ENCODE data around the gene CSF2. TPM values are rescaled to one million over a fixed set of nuclear protein-coding genes. Genes with fewer than 3 reads are reported as not detected.

Gene CSF2
- total RNA-seq, 1 donor from 2014 or later, result 246 TPM

DNA sequence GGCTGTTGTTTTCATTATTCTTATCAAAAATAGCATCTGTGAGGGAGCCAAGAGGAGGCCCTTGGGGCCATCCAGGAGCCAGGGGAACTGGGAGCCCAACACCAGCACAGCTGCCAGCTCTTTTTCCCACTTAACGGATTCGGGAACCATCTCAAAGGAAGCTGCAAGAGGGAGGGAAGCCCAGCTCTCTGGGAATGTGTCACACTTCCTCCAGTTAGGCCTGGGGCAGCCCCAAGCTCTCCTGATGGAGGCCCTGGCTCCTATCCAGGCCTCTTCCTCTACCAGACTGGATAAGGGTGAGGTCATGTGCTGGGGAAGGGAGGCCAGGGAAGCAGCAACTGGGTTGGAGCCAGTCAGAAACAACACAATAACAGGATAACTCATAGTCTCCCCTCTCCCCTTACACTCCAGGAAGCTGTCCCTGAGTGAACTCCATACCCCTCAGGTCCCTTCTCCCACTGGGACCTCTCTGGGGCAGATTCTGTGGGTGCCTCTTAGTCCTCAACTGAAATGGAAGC lies 12.7 kb downstream of the CSF2 start:
- intact Hi-C loops (cut with micrococcal nuclease), result no loop called here

DNA sequence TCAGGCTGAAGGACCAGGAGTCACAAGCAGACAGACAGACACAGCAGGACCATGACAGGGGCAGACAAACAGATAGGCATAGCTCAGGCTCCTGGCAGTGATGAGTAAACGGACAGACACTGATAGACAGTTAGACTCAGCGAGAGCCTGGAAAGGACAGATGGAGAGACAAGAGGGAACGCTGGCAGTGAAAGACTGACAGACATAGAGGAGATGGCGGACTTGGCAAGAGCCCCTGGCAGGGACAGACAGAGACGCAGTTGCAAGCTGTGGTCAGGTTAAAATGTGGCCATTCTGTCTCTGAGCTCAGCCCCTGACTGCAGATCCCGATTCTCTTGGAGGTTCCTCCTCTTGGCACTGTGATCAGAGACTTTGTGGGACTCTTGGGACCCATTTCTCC lies 13.6 kb downstream of the CSF2 start:
- intact Hi-C loops (cut with micrococcal nuclease), result no loop called here

DNA sequence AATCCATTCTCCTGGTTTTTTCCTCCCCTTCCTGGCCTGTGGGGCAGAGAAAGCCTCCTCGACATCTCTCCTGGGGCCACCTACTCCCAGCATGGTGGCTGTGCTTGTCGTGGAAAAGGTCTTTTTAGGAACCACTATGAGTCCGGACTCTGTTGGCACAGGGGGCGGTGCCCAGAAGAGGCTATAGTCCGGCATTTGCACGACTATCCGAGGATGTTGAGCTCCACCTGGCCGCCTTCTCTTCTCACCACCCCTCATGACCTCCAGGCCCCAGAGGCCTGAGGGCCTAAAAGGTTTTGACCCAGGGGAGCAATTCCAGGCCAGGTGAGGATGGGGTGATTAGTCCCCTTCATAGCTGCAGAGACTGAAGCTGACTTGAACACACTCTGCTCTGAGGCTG lies 14.1 kb downstream of the CSF2 start:
- intact Hi-C loops (cut with micrococcal nuclease), result no loop called here

- intact Hi-C loops (cut with micrococcal nuclease), result loop anchor here (1.0 kb wide), 1 partner anchor 10 kb away; no protein-coding TSS in a partner anchor
These were observed 15.8 kb downstream of the CSF2 start for GRCh38 chr5:132089363-132089762.

DNA sequence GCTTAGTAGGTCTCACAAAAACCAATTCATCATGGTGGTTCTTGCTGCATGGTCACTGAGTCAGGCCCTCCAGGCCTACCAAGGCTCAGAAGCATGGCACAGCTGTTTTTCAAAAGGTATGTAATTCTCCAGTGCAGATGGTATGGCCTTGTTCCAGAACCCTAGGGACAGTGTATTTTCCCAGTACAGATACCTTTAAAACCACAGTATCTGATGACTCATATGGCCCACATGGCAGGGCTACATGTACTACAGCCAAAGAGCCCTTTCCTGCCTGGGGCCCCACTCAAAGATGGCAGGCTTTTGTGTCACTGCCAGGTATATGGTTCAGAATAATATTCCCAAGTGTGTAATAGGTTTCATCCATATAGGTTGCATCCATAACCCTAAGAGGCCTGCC lies 16.5 kb downstream of the CSF2 start:
- intact Hi-C loops (cut with micrococcal nuclease), result no loop called here

DNA sequence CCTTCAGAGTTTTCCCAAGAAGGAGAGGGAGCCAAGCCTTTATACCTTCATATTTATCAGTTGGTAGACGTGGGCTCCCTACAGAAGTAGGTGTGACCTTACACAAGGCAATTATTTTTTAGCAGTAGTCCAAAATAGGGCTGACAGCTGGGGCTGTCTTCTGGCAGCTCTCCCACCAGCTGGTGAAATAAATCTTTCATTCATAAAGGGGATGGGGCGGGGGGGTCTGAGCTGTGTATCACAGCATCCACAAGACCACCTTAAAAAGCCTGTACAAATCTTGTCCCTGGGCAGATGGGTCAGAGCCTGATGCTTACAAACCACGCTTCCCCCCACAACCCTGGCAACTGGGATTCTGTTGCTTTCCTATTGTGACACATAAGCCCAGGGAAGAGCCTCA lies 19.7 kb downstream of the CSF2 start:
- intact Hi-C loops (cut with micrococcal nuclease), result no loop called here

GRCh38 chr5:132094393-132095076 lies 20.9 kb downstream of the CSF2 start:
- intact Hi-C loops (cut with micrococcal nuclease), result no loop called here

GRCh38 chr5:132095077-132095410 lies 21.5 kb downstream of the CSF2 start:
- intact Hi-C loops (cut with micrococcal nuclease), result no loop called here

GRCh38 chr5:132095424-132095972 lies 21.9 kb downstream of the CSF2 start:
- intact Hi-C loops (cut with micrococcal nuclease), result no loop called here

- intact Hi-C loops (cut with micrococcal nuclease), result no loop called here
These were observed 23.3 kb downstream of the CSF2 start for GRCh38 chr5:132096904-132097303.

DNA sequence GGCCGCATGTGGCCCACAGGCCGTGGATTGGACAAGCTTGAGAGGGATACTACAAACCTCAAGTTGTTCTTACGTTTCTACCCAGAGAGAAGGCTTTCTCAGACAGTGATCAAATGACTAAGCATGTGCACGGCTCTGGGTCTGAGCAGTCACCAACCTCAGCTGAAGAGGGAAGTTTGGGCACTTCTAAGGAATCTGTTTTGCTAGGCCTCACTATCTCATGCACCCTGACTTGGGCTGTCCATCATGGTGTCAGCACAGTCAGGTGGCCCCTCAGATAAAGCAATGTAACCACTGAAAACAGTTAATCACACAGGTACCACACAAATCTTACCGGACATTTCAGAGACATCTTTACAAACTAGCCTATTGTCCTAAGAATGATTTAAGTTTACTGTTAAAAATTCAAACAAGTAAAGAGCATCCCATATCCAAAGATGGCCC lies 24.6 kb downstream of the CSF2 start:
- intact Hi-C loops (cut with micrococcal nuclease), result no loop called here

- intact Hi-C loops (cut with micrococcal nuclease), result loop anchor here (1.0 kb wide), 3 partner anchors 9 to 301 kb away; partner anchors contain the start of gene FNIP1
These were observed 25.0 kb downstream of the CSF2 start for GRCh38 chr5:132098621-132099020.

GRCh38 chr5:132099076-132099748 lies 25.6 kb downstream of the CSF2 start:
- intact Hi-C loops (cut with micrococcal nuclease), result loop anchor here (1.0 kb wide), 3 partner anchors 10 to 302 kb away; partner anchors contain the start of gene FNIP1

DNA sequence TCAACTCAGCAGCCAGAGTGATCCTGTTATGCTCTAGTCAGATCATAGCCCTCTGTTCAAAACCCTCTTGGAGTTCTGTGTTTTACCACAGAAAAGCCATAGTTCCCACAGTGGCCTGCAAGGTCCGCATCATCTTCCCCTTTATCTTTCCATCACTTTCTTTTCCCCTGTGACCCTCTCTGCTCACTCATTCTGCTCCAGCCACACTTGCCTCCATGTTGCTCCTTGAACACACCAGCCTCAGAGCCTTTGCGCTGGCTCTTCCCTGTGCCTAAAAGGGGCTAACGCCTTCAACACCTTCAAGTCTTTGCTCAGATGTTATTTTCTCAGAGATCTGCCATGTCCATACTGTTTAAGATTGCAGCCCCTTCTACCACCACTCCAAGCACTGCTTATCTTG lies 26.3 kb downstream of the CSF2 start:
- intact Hi-C loops (cut with micrococcal nuclease), result loop anchor here (1.0 to 5.0 kb wide), 6 partner anchors 11 to 838 kb away; partner anchors contain the start of genes CDC42SE2 and FNIP1

DNA sequence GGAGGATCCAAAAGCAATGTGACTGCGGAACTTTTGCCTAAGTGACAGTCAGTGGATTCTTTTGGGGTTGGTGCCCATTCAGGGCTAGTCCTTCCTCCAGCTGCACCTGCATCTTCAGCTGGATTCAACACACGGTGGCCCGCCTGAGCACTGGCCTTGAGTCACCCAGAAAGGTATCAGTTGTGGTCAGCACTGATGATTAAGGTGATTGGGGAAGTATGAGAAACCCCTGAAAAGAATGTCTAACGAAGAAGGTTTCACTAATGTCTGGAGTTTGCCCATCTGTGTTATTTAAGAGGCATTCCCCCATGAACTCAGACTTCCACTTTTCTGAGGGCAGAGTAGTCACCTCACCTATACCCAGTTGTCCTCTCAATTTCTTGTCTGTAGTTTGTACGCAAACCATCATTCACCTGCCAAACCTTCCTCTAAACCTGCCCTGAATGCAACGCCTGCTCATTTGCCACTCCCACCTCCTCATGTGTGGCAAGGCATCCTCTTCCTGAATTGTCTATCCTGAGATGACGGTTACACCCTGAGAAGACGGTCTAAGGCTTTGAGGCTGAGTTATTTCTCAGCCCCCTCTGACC lies 27.2 kb downstream of the CSF2 start:
- intact Hi-C loops (cut with micrococcal nuclease), result loop anchor here (5.0 kb wide), 3 partner anchors 568 to 838 kb away; partner anchors contain the start of gene CDC42SE2

GRCh38 chr5:132101385-132101880 lies 27.8 kb downstream of the CSF2 start:
- intact Hi-C loops (cut with micrococcal nuclease), result loop anchor here (5.0 kb wide), 3 partner anchors 569 to 839 kb away; partner anchors contain the start of gene CDC42SE2

- intact Hi-C loops (cut with micrococcal nuclease), result loop anchor here (2.0 to 5.0 kb wide), 6 partner anchors 33 to 840 kb away; partner anchors contain the start of gene CDC42SE2
These were observed 28.6 kb downstream of the CSF2 start for GRCh38 chr5:132102101-132102701.

DNA sequence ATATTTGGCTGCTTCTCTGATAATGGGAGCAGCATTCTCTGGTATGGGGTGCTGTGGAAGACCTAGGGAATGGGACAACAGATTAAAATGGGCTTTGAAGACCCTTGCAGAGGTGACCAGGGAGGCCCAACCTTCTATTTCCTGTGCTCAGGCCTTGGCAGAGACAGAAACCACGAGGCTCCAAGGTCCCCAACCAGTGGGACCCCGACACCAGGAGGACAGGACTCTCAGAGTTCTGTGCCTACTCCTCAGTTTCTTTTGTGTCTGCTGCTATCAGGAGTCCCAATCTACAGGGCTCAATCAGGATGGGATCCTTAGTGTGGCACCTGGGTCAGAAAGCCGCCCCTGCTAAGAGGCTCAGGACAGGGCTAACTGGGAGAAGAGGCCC lies 29.3 kb downstream of the CSF2 start:
- intact Hi-C loops (cut with micrococcal nuclease), result loop anchor here (1.0 to 5.0 kb wide), 12 partner anchors 8 to 841 kb away; partner anchors contain the start of genes CDC42SE2 and RAPGEF6

GRCh38 chr5:132103332-132103951 lies 29.9 kb downstream of the CSF2 start:
- intact Hi-C loops (cut with micrococcal nuclease), result loop anchor here (1.0 to 5.0 kb wide), 12 partner anchors 8 to 841 kb away; partner anchors contain the start of genes CDC42SE2 and RAPGEF6

GRCh38 chr5:132103969-132104391 lies 30.4 kb downstream of the CSF2 start:
- intact Hi-C loops (cut with micrococcal nuclease), result loop anchor here (1.0 to 5.0 kb wide), 13 partner anchors 7 to 842 kb away; partner anchors contain the start of genes CDC42SE2 and RAPGEF6

Data from T-helper 1 cell treated with Interleukin-12 subunit alpha and Interleukin-12 subunit beta and Interleukin-4 antibody, amounts not matched to agents 30 ng/mL and 1 ng/mL, for 36 hours (primary cell).